DND-41 (cell line): ENCODE results near the gene SNCG.

ENCODE experiments used
- EZH2 ChIP-seq: IDR thresholded peaks from 3 replicates; pipeline ENCODE4 v1.6.1; 2012; ENCODE audit warnings: borderline replicate concordance, low read depth, mild to moderate bottlenecking, moderate library complexity, low read length, inconsistent platforms; ENCODE audit not compliant: severe bottlenecking
- TF ChIP-seq, protein P1 (sequence below): IDR thresholded peaks from 2 replicates; pipeline ENCODE4 v1.5.1; 2012; ENCODE audit warnings: borderline replicate concordance, low read length, moderate library complexity, mild to moderate bottlenecking; ENCODE audit not compliant: poor library complexity, severe bottlenecking; ENCODE audit errors: extremely low read depth

DNA sequence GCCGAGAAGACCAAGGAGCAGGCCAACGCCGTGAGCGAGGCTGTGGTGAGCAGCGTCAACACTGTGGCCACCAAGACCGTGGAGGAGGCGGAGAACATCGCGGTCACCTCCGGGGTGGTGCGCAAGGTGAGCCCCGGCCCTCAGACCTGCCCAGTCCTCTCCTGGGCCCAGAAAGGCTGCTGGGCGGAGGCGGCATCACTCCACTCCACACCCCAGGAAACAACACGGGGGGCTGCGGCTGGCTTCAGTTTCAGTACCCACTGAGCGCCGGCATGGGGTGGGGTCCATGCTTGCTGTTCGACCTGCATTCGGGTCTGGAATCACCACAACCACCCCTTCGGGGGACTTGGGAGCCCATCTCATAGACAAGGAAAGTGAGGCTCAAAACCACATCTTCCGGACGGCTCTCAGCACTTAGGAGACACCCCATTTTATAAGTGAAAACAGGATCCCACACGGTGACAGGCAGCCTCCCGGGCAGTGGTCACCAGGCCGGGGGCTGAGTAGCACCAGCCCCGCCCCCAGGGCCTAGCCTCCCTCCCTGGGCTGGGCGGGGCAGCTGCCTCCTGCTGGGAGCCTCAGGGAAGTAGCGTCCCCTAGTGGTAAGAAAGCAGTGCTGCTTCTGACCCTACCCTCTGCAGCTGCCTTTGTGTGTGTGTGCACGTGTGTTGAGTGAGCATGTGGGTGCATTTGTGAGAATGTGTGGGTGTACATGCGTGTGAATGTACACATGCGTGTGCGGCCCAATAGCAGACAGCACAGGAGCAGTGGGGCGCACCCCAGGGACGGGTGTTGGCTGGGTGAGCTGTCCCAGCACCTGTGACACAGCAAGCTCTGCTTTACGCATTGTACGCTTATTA lies 1.8 kb downstream of the SNCG start:
- TF ChIP-seq, protein P1, sequence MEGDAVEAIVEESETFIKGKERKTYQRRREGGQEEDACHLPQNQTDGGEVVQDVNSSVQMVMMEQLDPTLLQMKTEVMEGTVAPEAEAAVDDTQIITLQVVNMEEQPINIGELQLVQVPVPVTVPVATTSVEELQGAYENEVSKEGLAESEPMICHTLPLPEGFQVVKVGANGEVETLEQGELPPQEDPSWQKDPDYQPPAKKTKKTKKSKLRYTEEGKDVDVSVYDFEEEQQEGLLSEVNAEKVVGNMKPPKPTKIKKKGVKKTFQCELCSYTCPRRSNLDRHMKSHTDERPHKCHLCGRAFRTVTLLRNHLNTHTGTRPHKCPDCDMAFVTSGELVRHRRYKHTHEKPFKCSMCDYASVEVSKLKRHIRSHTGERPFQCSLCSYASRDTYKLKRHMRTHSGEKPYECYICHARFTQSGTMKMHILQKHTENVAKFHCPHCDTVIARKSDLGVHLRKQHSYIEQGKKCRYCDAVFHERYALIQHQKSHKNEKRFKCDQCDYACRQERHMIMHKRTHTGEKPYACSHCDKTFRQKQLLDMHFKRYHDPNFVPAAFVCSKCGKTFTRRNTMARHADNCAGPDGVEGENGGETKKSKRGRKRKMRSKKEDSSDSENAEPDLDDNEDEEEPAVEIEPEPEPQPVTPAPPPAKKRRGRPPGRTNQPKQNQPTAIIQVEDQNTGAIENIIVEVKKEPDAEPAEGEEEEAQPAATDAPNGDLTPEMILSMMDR, result peak; percentile 78
- no peak for TF ChIP-seq EZH2
